Epithelial cell of esophagus (primary cell): Measurements from ENCODE around the gene BRMS1L.

Source experiments
- DNase-seq: peaks from one replicate; pipeline ENCODE4 v3.0.0; 2010; ENCODE audit warnings: low read depth
- H3K4me3 ChIP-seq: 2 replicates; pipeline ENCODE4 v1.5.1; 2011; ENCODE audit warnings: mild to moderate bottlenecking, low read length, control low read depth
- TF ChIP-seq, protein P1 (sequence below): IDR thresholded peaks from 2 replicates; pipeline ENCODE4 v1.5.1; 2011; ENCODE audit warnings: low read depth, mild to moderate bottlenecking, low read length, control low read depth, inconsistent platforms; ENCODE audit not compliant: insufficient read depth; ENCODE audit errors: missing control alignments

BRMS1L gene

DNA sequence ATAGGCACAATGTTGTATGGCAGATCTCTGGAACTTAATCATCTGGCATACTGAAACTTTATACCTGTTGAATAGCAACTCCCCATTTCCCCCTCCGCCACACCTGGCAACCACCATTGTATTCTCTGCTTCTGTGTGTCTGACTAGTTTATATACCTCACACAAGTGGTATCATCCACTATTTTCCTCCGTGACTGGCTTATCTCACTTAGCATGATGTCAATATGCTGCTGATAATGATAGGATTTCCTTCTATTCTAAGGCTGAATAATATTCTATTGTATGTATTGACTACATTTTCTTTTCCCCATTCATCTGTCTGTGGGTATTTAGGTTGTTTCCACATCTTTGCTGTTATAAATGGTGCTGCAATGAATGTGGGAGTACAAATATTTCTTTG lies 21.5 kb downstream of the BRMS1L start:
- TF ChIP-seq, protein P1, sequence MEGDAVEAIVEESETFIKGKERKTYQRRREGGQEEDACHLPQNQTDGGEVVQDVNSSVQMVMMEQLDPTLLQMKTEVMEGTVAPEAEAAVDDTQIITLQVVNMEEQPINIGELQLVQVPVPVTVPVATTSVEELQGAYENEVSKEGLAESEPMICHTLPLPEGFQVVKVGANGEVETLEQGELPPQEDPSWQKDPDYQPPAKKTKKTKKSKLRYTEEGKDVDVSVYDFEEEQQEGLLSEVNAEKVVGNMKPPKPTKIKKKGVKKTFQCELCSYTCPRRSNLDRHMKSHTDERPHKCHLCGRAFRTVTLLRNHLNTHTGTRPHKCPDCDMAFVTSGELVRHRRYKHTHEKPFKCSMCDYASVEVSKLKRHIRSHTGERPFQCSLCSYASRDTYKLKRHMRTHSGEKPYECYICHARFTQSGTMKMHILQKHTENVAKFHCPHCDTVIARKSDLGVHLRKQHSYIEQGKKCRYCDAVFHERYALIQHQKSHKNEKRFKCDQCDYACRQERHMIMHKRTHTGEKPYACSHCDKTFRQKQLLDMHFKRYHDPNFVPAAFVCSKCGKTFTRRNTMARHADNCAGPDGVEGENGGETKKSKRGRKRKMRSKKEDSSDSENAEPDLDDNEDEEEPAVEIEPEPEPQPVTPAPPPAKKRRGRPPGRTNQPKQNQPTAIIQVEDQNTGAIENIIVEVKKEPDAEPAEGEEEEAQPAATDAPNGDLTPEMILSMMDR: no peak
- H3K4me3 ChIP-seq: no peak overlapping the region
- no peak for DNase-seq

DNA sequence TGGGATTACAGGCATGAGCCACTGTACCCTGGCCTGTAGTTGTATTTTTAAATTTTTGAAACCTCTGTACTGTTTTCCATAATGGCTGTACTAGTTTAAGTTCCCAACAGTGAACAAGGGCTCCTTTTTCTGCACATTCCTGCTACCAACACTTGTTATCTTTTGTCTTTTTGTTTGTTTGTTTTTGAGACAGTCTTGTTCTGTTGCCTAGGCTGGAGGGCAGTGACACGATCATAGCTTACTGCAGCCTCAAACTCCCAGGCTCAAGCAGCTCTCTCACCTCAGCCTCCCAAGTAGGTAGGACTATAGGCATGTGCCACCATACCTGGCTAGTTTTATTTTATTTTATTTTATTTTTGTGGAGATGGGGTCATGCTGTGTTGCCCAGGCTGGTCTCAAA lies 23.0 kb downstream of the BRMS1L start:
- TF ChIP-seq, protein P1: no peak
- H3K4me3 ChIP-seq: no peak overlapping the region
- DNase-seq: no peak

DNA sequence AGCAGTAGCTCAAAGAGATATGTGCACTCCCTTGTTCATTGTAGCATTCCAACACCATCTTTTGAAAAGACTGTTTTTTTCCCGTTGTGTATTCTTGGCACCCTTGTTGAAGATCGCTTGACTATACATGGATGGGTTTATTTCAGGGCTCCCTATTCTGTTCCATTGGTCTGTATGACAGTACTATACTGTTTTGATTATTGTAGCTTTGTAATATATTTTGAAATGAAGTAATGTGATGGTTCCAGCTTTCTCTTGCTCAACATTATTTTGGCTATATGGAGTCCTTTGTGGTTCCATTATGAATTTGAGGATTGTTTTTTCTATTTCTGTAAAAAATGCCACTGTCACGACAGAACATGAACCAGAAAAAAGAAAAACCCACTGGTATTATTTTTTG lies 25.7 kb downstream of the BRMS1L start:
- no peak for DNase-seq
- TF ChIP-seq, protein P1: no peak
- no peak overlapping the region for H3K4me3 ChIP-seq

DNA sequence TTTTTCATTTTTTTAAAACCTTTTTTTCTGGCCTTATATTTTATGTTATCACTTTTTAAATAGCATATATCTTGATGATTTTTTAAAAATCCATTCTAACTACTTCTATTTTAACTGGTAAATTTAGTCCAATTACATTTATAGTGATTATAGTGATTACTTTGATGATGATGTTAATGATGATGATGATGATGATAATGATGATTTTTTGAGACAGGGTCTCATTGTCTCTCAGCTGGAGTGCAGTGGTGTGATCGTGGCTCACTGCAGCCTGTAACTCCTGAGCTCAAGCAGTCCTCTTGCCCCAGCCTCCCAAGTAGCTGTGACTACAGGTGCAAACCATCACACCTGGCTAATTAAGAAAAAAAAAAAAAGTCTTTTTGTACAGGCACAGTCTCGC lies 27.1 kb downstream of the BRMS1L start:
- no peak for DNase-seq
- TF ChIP-seq, protein P1: no peak
- H3K4me3 ChIP-seq: no peak overlapping the region

DNA sequence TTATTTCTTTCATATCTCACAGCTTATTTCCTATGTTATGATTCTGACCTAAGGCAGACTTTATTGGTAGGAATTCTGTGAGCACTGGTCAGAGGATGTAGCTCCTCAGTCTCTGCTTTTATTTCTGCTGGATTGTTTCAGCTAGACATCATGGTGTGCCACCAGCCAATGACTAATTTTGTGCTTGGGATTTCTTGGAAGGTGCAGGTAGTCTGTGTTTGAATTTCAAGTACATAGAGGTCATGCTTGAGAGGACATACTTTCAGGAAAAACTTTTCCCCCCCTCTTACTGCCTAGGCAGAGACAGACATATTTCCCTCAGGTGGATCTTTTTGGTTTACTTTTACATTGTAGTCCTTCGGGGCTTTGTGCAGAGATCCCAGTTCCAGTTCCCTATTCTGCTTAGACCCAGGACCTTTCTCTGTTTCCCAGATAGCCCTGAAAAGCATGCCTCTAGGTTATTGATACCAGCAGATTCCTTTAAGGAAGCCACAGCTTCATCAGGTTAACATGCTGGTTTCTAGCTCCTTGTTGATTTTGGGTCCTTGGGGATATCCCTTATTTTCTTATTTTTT lies 28.6 kb downstream of the BRMS1L start:
- no peak for DNase-seq
- TF ChIP-seq, protein P1: no peak
- H3K4me3 ChIP-seq: no peak overlapping the region

DNA sequence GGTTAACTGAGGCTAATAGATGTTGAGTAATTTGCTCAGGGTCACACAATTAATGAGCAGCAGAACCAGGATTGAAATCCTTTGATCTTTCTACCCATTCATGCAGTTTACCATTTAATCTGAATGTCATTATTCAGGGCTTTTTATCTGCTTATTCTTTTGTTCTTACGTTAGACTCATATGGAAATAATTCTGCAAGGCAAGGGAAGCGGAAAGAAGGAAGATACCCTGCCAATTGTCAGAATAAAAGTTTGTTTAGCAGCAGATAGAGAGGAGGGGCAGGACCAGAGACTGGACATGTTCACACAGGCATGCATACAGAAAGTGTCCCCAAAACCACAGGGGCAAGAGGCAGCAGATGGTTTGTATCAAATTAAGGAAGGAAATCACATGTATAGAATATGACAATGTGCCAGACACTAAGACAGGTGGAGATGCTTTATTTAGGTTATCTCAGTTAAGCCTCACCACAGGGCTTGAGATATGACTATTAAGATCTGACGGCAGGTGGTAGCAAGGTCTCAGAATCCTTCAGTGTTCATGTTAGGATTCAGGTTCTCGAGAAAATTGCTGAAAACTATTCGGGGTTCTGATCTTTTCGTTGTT lies 29.8 kb downstream of the BRMS1L start:
- TF ChIP-seq, protein P1: no peak
- H3K4me3 ChIP-seq: no peak overlapping the region
- no peak for DNase-seq
